CD14-positive monocyte (primary cell): ENCODE data around the gene PSENEN. TPM values are rescaled to one million over a fixed set of nuclear protein-coding genes. Genes with fewer than 3 reads are reported as not detected.

Source experiments
- DNase-seq, 3 donors: peaks; one replicate each; pipeline ENCODE4 v3.0.0-alpha.2; 2011 to 2022
- H2AFZ ChIP-seq: 2 replicates; pipeline ENCODE4 v1.6.0; 2012; ENCODE audit warnings: mild to moderate bottlenecking, low read depth, low read length, inconsistent platforms; ENCODE audit not compliant: insufficient read depth, poor library complexity, severe bottlenecking
- H3K27ac ChIP-seq, 2 donors: 1 replicate in 1 of 2; 2 replicates in 1 of 2; pipeline ENCODE4 v1.5.1; 2012 to 2013; ENCODE audit warnings: low read length in 2 of 2, control low read depth in 1 of 2, inconsistent platforms in 1 of 2, low read depth in 1 of 2, mild to moderate bottlenecking in 1 of 2
- H3K27me3 ChIP-seq, 2 donors: one replicate each; pipeline versions ENCODE4 v1.6.0 to v1.6.1; 2011 to 2013; ENCODE audit warnings: low read length in 2 of 2; ENCODE audit not compliant: control insufficient read depth in 2 of 2, insufficient read depth in 2 of 2
- H3K36me3 ChIP-seq, 2 donors: replicated peaks in 1 of 2; 1 replicate in 1 of 2; 2 replicates in 1 of 2; pipeline versions ENCODE4 v1.5.1 to v1.6.1; 2012 to 2013; ENCODE audit warnings: low read length in 2 of 2, control low read depth in 1 of 2, inconsistent platforms in 1 of 2, mild to moderate bottlenecking in 1 of 2; ENCODE audit not compliant: insufficient read depth in 2 of 2, control insufficient read depth in 1 of 2
- H3K4me1 ChIP-seq, 2 donors: 1 replicate in 1 of 2; 2 replicates in 1 of 2; pipeline versions ENCODE4 v1.5.1 to v1.6.1; 2012 to 2013; ENCODE audit warnings: low read length in 2 of 2, control low read depth in 1 of 2, inconsistent platforms in 1 of 2, mild to moderate bottlenecking in 1 of 2, moderate library complexity in 1 of 2; ENCODE audit not compliant: insufficient read depth in 2 of 2, control insufficient read depth in 1 of 2
- H3K4me2 ChIP-seq: replicated peaks from 2 replicates; pipeline ENCODE3; 2012; ENCODE audit warnings: low read length, moderate library complexity, mild to moderate bottlenecking; ENCODE audit not compliant: poor library complexity, severe bottlenecking; ENCODE audit errors: extremely low read depth
- H3K4me3 ChIP-seq, 3 experiments: fragments of 200-600 bp in 1 of 3; sonication (generic) in 1 of 3; replicated peaks in 1 of 3; 1 replicate in 2 of 3; 2 replicates in 1 of 3; pipeline ENCODE4 v1.5.1; 2011 to 2013; ENCODE audit warnings: low read length in 3 of 3, mild to moderate bottlenecking in 3 of 3, control low read depth in 2 of 3, low read depth in 2 of 3, inconsistent platforms in 1 of 3, moderate library complexity in 1 of 3
- H3K79me2 ChIP-seq: 2 replicates; pipeline ENCODE4 v1.6.0; 2012; ENCODE audit warnings: mild to moderate bottlenecking, control low read depth, inconsistent platforms, low read length, moderate library complexity; ENCODE audit not compliant: insufficient read depth
- H3K9ac ChIP-seq: 2 replicates; pipeline ENCODE4 v1.6.0; 2017; ENCODE audit warnings: low read length, mild to moderate bottlenecking; ENCODE audit not compliant: insufficient read depth, poor library complexity, severe bottlenecking
- H3K9me3 ChIP-seq, 2 donors: replicated peaks in 1 of 2; 1 replicate in 1 of 2; 2 replicates in 1 of 2; pipeline versions ENCODE4 v1.5.1 to v1.6.1; 2012 to 2013; ENCODE audit warnings: low read length in 2 of 2, control low read depth in 1 of 2; ENCODE audit not compliant: control insufficient read depth in 1 of 2, insufficient read depth in 1 of 2
- H4K20me1 ChIP-seq: 2 replicates; pipeline ENCODE4 v1.6.0; 2012; ENCODE audit warnings: mild to moderate bottlenecking, low read length, control low read depth, moderate library complexity; ENCODE audit not compliant: insufficient read depth
- H3K27ac Mint-ChIP-seq, 7 donors: one replicate each; pipeline ENCODE4 v1.8.0; 2020; ENCODE audit warnings: mild to moderate bottlenecking in 7 of 7, mixed read lengths in 7 of 7, moderate library complexity in 6 of 7, inconsistent platforms in 2 of 7
- H3K27me3 Mint-ChIP-seq, 3 donors: one replicate each; pipeline ENCODE4 v1.8.0; 2021 to 2022; ENCODE audit warnings: low read depth in 3 of 3, mild to moderate bottlenecking in 3 of 3, mixed read lengths in 3 of 3, moderate library complexity in 3 of 3, inconsistent platforms in 1 of 3
- H3K36me3 Mint-ChIP-seq, 2 donors: one replicate each; pipeline ENCODE4 v1.8.0; 2020; ENCODE audit warnings: mixed read lengths in 2 of 2, inconsistent platforms in 1 of 2, mild to moderate bottlenecking in 1 of 2
- H3K4me1 Mint-ChIP-seq: one replicate; pipeline ENCODE4 v1.8.0; 2020; ENCODE audit warnings: mild to moderate bottlenecking, mixed read lengths
- H3K4me3 Mint-ChIP-seq, 2 donors: one replicate each; pipeline ENCODE4 v1.8.0; 2020; ENCODE audit warnings: mild to moderate bottlenecking in 2 of 2, mixed read lengths in 2 of 2, moderate library complexity in 1 of 2
- H3K9me3 Mint-ChIP-seq, 7 donors: one replicate each; pipeline ENCODE4 v1.8.0; 2020 to 2022; ENCODE audit warnings: mixed read lengths in 7 of 7, mild to moderate bottlenecking in 6 of 7, moderate library complexity in 6 of 7, inconsistent platforms in 2 of 7
- CTCF ChIP-seq: fragments of 200-600 bp; IDR thresholded peaks from one replicate; pipeline ENCODE4 v1.8.0; 2022; ENCODE audit warnings: antibody characterized with exemption, mild to moderate bottlenecking
- WGBS: methylation state at CpG from one replicate; pipeline ENCODE4 v1.1.5; 2013; ENCODE audit warnings: missing lambda C conversion rate; ENCODE audit not compliant: insufficient coverage; 5-methylcytosine and 5-hydroxymethylcytosine counted together
- intact Hi-C, 2 donors: fragments of 100-400 bp; cut with micrococcal nuclease; formaldehyde crosslinking; loops; one replicate each; pipeline versions ENCODE4 v1.15.0 to v1.15.1; 2023
- polyA plus RNA-seq, 3 donors: library from polyadenylated mRNA; depleted of rRNA in 1 of 3; unstranded in 2 of 3; stranded (reverse) in 1 of 3; fragments of 300-500 nt in 2 of 3; fragments of >200 nt in 1 of 3; fragmentation: Illumina TruSeq in 2 of 3; gene quantifications; 1 replicate in 2 of 3; 2 replicates in 1 of 3; pipeline ENCODE4 v1.2.3, GENCODE V29; 2012 to 2021

PSENEN gene
- polyA plus RNA-seq, 3 donors: 29.7 to 149 (median 129) TPM

- intact Hi-C loops: loop anchor here (1.0 to 10.0 kb wide), 9 partner anchors 10 to 1586 kb away; partner anchors contain the start of genes CAPNS1 (in 1 of the 2), COX6B1 (in 1 of the 2), ETV2 (in 1 of the 2) and HCST (in 1 of the 2)
- H3K4me1 ChIP-seq: peaks cover 37 to 50% of the 10 kb centered on the region in 2 donors
- H3K79me2 ChIP-seq: peaks cover 46% of the 10 kb centered on the region
Measured at GRCh38 chr19:35748106-35749020, 2.9 kb downstream of the PSENEN start, which contains the start of gene LIN37. Gene LIN37, plus strand, starts transcription at chr19:35748576. Its CDS starts 149 bp downstream, at chr19:35748725.

More at GRCh38 chr19:35748106-35749020, 2.9 kb downstream of the PSENEN start, which contains the start of gene LIN37:
- Histone ChIP-seq H3K27ac (peak within 1 kb of the TSS; percentile 11 to 71), H3K4me3 (peak within 1 kb of the TSS; percentile 64 to 96 (median 87)), H3K27me3 (no peaks in the 10 kb centered on the region), H3K36me3 (peaks cover 13 to 16% of the 10 kb centered on the region in 2 donors), H3K4me2 (peak within 1 kb of the TSS; percentile 87), H4K20me1 (no peaks in the 10 kb centered on the region), H2AFZ (peak within 1 kb of the TSS; percentile 78), H3K9me3 (no peaks in the 10 kb centered on the region), H3K9ac (peak within 1 kb of the TSS; percentile 68)
- TF ChIP-seq CTCF: no peak
- Mint-ChIP-seq H3K36me3 (peaks cover 22% of the 10 kb centered on the region in 2 donors), H3K27ac (peak within 1 kb of the TSS; percentile 84 to 94 (median 91)), H3K4me1 (peaks cover 36% of the 10 kb centered on the region), H3K4me3 (peak within 1 kb of the TSS; percentile 90 to 93), H3K27me3 (peaks cover 0 to 3% (median 0%) of the 10 kb centered on the region in 3 donors), H3K9me3 (no peaks in the 10 kb centered on the region)
- 0% methylated on average over 19 of the region's 45 CpGs for WGBS
- DNase-seq: peak; percentile 99 to 100 (median 99)
